ENCODE results near the gene UBA6.

- no peak for TF ChIP-seq CTCF (IDR thresholded peaks at IDR 0.05)
- TF ChIP-seq POLR2A (IDR thresholded peaks at IDR 0.05): no peak
Measured at GRCh38 chr4:67604749-67605148, 96.2 kb downstream of the UBA6 start.

Measured in uterus (tissue), 2 donors.